MM.1S (cell line): Measurements from ENCODE around the gene MEGF6.

Source experiments
- DNase-seq: peaks from one replicate; pipeline ENCODE4 v3.0.0-alpha.2; 2015
- H2AFZ ChIP-seq: fragments of 300-600 bp; sonication (generic); 2 replicates; pipeline ENCODE4 v1.6.0; 2016; ENCODE audit warnings: antibody characterized with exemption, low read length
- H3F3A ChIP-seq: fragments of 300-600 bp; sonication (generic); 2 replicates; pipeline ENCODE4 v1.6.1; 2016; ENCODE audit warnings: mild to moderate bottlenecking, antibody characterized with exemption, low read length, moderate library complexity, mixed read lengths; ENCODE audit not compliant: insufficient read depth
- H3K27ac ChIP-seq: fragments of 300-600 bp; sonication (generic); 2 replicates; pipeline ENCODE4 v1.5.1; 2016; ENCODE audit warnings: mild to moderate bottlenecking, low read length
- H3K27me3 ChIP-seq: fragments of 300-600 bp; sonication (generic); replicated peaks from 2 replicates; pipeline ENCODE4 v1.6.0; 2016; ENCODE audit warnings: low read length; ENCODE audit not compliant: insufficient read depth
- H3K36me3 ChIP-seq: fragments of 300-600 bp; sonication (generic); replicated peaks from 2 replicates; pipeline ENCODE4 v1.6.1; 2016; ENCODE audit warnings: mild to moderate bottlenecking, low read length, mixed read lengths; ENCODE audit not compliant: insufficient read depth
- H3K4me1 ChIP-seq: fragments of 300-600 bp; sonication (generic); 2 replicates; pipeline ENCODE4 v1.6.1; 2016; ENCODE audit warnings: low read length, mixed read lengths
- H3K4me2 ChIP-seq: fragments of 300-600 bp; sonication (generic); 2 replicates; pipeline ENCODE4 v1.6.0; 2016; ENCODE audit warnings: low read depth, low read length
- H3K4me3 ChIP-seq: fragments of 300-600 bp; sonication (generic); 2 replicates; pipeline ENCODE4 v1.5.1; 2016; ENCODE audit warnings: low read length, mixed read lengths
- H3K79me2 ChIP-seq: fragments of 300-600 bp; sonication (generic); 2 replicates; pipeline ENCODE4 v1.6.1; 2016; ENCODE audit warnings: mixed run types, low read length, mixed read lengths
- H3K9ac ChIP-seq: fragments of 300-600 bp; sonication (generic); 2 replicates; pipeline ENCODE4 v1.6.1; 2016; ENCODE audit warnings: low read length, mixed read lengths
- H3K9me2 ChIP-seq: fragments of 300-600 bp; sonication (generic); replicated peaks from 2 replicates; pipeline ENCODE4 v1.6.1; 2016; ENCODE audit warnings: mild to moderate bottlenecking, low read length, mixed read lengths; ENCODE audit not compliant: insufficient read depth
- H3K9me3 ChIP-seq: fragments of 300-600 bp; sonication (generic); replicated peaks from 2 replicates; pipeline ENCODE4 v1.6.1; 2016; ENCODE audit warnings: mild to moderate bottlenecking, low read length, mixed read lengths; ENCODE audit not compliant: insufficient read depth
- H4K20me1 ChIP-seq: fragments of 300-600 bp; sonication (generic); 2 replicates; pipeline ENCODE4 v1.6.1; 2016; ENCODE audit warnings: mild to moderate bottlenecking, low read length, moderate library complexity, mixed read lengths; ENCODE audit not compliant: insufficient read depth
- EZH2 ChIP-seq: fragments of 300-600 bp; sonication (generic); optimal IDR thresholded peaks from 2 replicates; pipeline ENCODE3; 2017; ENCODE audit warnings: low read depth, mild to moderate bottlenecking, antibody characterized with exemption, low read length, mixed read lengths
- EZH2phosphoT487 ChIP-seq: fragments of 300-600 bp; sonication (generic); IDR thresholded peaks from 2 replicates; pipeline ENCODE4 v1.6.1; 2018; ENCODE audit warnings: antibody characterized with exemption, low read length
- TF ChIP-seq, protein P1 (sequence below): fragments of 300-600 bp; sonication (generic); IDR thresholded peaks from 2 replicates; pipeline ENCODE4 v1.5.1; 2016; ENCODE audit warnings: antibody characterized with exemption, low read length, mixed read lengths

The MEGF6 gene

DNA sequence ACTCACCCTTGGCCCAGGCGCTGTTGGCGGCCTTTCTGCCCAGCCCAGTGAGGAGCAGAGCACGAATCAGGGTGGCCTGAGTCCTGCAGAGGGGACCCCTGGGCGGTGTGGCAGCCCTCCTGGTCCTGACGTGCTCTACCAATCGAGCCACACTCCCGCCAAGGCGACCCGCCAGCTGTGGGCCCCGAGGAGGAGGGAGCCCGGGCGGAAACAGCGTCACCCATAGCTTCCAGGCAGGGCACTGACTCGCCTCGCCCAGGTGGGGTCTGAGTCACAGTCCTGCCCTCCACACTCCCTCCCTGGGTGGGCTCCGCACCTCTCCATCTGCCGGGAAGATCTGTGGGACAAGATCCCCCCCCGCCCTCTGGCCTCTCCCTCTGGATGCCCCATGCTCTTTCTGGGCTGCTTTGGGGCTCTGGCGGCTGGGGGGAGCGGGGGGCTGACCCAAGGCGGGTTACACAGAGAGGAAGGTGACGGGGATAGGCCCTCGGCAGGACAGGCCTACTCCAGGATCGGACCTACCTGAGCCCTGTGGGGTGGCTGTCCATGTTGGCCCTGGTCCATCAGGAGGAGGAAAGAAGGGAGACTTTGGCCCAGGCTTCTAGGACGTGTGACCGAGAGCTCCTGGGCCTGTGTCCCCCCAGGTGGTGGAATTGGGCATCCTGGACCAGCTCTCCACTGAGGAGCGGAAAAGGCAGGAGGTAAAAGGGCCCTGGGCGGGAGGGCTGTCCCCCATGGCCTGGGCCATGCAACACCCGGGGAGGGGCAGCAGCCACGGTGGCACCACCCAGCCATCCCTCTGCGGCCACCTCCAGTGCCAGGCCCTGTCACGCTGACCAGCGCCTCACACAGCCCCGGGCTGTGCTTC lies 142.8 kb downstream of the MEGF6 start:
- H3K4me1 ChIP-seq, result no peaks in the 10 kb centered on the region

DNA sequence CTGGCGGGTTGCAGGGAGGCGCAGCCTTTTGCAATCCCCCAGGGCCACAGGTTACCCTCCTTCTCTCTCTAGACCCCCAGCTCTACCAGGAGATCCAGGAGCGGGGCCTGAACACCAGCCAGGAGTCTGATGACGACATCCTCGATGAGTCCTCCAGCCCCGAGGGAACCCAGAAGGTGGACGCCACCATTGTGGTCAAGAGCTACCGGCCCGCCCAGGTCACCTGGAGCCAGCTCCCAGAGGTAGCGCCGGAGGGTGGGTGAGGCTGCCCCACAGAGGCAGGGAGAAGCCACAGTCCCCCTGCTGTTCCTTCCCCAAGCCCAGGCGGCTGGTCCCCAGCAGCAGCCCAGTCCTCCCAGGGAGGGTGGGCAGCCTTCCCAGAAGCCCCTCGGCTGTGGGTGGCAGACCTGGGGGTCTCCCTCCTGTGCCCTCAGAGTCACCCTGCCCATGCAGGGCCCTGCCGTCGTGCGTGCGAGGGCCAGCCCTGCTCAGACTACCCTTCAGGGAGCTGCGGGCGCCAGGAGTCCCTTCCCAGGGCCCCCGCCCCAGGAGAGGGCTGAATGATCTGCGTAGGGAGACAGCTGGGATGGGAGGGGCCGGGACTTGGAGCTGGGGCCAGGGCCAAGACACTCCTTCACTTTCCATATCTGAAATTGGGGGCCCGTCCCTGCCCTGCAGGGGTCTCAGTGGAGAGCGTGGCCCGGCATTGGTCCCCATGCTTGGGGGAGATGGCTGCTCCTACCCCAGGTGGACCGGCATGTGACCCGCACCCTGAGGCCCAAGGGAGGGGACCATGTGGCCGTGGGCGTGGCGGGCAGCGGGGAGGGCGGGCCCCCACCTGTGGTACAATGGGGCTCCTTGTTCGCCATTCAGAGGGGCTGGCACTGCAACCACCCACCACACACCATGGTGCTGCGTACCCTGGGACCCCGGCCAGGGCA lies 143.9 kb downstream of the MEGF6 start:
- H3K9me3 ChIP-seq, result no peaks in the 10 kb centered on the region
- no peaks in the 10 kb centered on the region for H3K4me1 ChIP-seq
- H3K27me3 ChIP-seq, result peaks cover 90% of the 10 kb centered on the region
- no peak overlapping the region for H3K4me2 ChIP-seq
- H3K9ac ChIP-seq, result no peak overlapping the region
- no peaks in the 10 kb centered on the region for H4K20me1 ChIP-seq
- TF ChIP-seq, protein P1, sequence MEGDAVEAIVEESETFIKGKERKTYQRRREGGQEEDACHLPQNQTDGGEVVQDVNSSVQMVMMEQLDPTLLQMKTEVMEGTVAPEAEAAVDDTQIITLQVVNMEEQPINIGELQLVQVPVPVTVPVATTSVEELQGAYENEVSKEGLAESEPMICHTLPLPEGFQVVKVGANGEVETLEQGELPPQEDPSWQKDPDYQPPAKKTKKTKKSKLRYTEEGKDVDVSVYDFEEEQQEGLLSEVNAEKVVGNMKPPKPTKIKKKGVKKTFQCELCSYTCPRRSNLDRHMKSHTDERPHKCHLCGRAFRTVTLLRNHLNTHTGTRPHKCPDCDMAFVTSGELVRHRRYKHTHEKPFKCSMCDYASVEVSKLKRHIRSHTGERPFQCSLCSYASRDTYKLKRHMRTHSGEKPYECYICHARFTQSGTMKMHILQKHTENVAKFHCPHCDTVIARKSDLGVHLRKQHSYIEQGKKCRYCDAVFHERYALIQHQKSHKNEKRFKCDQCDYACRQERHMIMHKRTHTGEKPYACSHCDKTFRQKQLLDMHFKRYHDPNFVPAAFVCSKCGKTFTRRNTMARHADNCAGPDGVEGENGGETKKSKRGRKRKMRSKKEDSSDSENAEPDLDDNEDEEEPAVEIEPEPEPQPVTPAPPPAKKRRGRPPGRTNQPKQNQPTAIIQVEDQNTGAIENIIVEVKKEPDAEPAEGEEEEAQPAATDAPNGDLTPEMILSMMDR, result no peak
- TF ChIP-seq EZH2phosphoT487 (no peak), EZH2 (no peak)
- no peak overlapping the region for H2AFZ ChIP-seq
- no peaks in the 10 kb centered on the region for H3K9me2 ChIP-seq
- H3K36me3 ChIP-seq, result no peaks in the 10 kb centered on the region
- H3K27ac ChIP-seq, result no peak overlapping the region
- H3K79me2 ChIP-seq, result no peaks in the 10 kb centered on the region
- no peaks in the 10 kb centered on the region for H3F3A ChIP-seq
- no peak overlapping the region for H3K4me3 ChIP-seq
- DNase-seq, result no peak

More for the DNA sequence above, 142.8 kb downstream of the MEGF6 start:
- Histone ChIP-seq H3K27ac (no peak overlapping the region), H4K20me1 (no peaks in the 10 kb centered on the region), H3K36me3 (no peaks in the 10 kb centered on the region), H3K27me3 (peaks cover 87% of the 10 kb centered on the region), H3K4me2 (no peak overlapping the region), H3K9me3 (no peaks in the 10 kb centered on the region), H2AFZ (no peak overlapping the region), H3K9ac (no peak overlapping the region), H3F3A (no peaks in the 10 kb centered on the region), H3K4me3 (no peak overlapping the region), H3K79me2 (no peaks in the 10 kb centered on the region), H3K9me2 (no peaks in the 10 kb centered on the region)
- TF ChIP-seq, protein P1, result no peak
- no peak for TF ChIP-seq EZH2
- no peak for TF ChIP-seq EZH2phosphoT487
- no peak for DNase-seq

DNA sequence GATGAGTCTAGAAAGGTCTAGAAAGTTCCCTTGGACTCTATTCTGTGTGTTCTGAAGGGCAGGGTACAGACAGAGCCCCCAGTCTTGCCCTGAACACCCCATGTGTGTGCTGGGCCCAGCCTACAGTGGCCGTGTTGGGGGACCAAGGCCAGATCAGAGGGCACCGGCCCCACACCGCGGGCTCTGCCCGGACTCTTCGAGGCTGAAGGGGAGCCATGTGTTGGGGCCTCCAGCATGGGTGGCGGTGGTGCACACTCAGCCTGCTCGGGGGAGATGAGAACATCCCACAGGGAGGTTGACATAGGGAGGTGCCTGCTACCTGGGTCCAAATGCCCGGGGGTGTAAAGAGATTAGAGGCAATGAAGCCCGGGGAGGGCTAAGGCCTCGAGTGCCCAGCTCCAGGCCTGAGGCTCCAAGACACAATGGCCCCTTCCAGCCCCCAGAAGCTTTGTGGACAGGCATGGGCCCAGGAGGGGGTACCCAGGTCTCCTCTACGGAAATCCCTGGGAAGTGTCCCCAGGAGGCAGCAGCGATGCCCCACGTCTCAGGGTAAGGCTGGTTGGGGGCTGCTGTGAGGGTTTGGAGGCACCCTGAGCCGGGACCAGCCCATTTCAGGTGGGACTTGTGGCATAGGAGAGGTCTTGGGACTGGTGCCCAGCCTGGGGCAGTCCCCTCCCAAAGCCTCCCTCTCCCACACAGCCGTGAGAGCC lies 144.8 kb downstream of the MEGF6 start:
- no peak for DNase-seq
- Histone ChIP-seq H3K4me3 (no peak overlapping the region), H3K79me2 (no peaks in the 10 kb centered on the region), H4K20me1 (no peaks in the 10 kb centered on the region), H3K27ac (no peak overlapping the region), H2AFZ (no peak overlapping the region), H3K27me3 (peaks cover 90% of the 10 kb centered on the region), H3K9ac (no peak overlapping the region), H3F3A (no peaks in the 10 kb centered on the region), H3K9me2 (no peaks in the 10 kb centered on the region), H3K9me3 (no peaks in the 10 kb centered on the region), H3K4me2 (no peak overlapping the region), H3K4me1 (no peaks in the 10 kb centered on the region), H3K36me3 (no peaks in the 10 kb centered on the region)
- TF ChIP-seq, protein P1, result no peak
- TF ChIP-seq EZH2, result no peak
